B cell (primary cell): ENCODE results near the gene SHISA7. TPM values are rescaled to one million over a fixed set of nuclear protein-coding genes. Genes with fewer than 3 reads are reported as not detected.
A peak's percentile ranks its signal among the peaks of the same experiment; 100 is the strongest.

Source experiments
- ATAC-seq: fragments of 200-7000 bp; cut with Tn5 transposase; one replicate; pipeline ENCODE4 v1.10.0; 2021; ENCODE audit warnings: low read depth, mild to moderate bottlenecking, moderate number of reproducible peaks, moderate library complexity
- CTCF ChIA-PET: fragments of 350-600 bp; sonication (Branson Sonifier 250); formaldehyde crosslinking; loops from one replicate; lab custom pipeline; 2021; ENCODE audit warnings: antibody characterized with exemption, inconsistent platforms; lab: Charles Lee
- POLR2A ChIA-PET: fragments of 350-600 bp; sonication (Branson Sonifier 250); formaldehyde crosslinking; loops from one replicate; lab custom pipeline; 2021; ENCODE audit warnings: antibody characterized with exemption; lab: Charles Lee
- DNase-seq: peaks from one replicate; pipeline ENCODE4 v3.0.0; 2013
- H2AFZ ChIP-seq: 2 replicates; pipeline ENCODE4 v1.6.1; 2012; ENCODE audit warnings: mild to moderate bottlenecking, low read depth, low read length; ENCODE audit not compliant: insufficient read depth, poor library complexity, severe bottlenecking
- H3K27ac ChIP-seq, 2 donors: 1 replicate in 1 of 2; 2 replicates in 1 of 2; pipeline ENCODE4 v1.5.1; 2012 to 2013; ENCODE audit warnings: low read length in 2 of 2, mild to moderate bottlenecking in 2 of 2, moderate library complexity in 1 of 2
- H3K27me3 ChIP-seq, 4 experiments: fragments of 200-600 bp in 1 of 4; sonication (generic) in 1 of 4; replicated peaks in 1 of 4; 1 replicate in 2 of 4; 2 replicates in 2 of 4; pipeline versions ENCODE4 v1.6.1 to v1.7.0; 2013 to 2016; ENCODE audit warnings: low read length in 3 of 4, mild to moderate bottlenecking in 2 of 4, mixed read lengths in 1 of 4, moderate library complexity in 1 of 4; ENCODE audit not compliant: insufficient read depth in 4 of 4, control insufficient read depth in 3 of 4; ENCODE audit errors: control extremely low read depth in 1 of 4
- H3K36me3 ChIP-seq, 2 experiments: replicated peaks in 1 of 2; 1 replicate in 1 of 2; 2 replicates in 1 of 2; pipeline versions ENCODE4 v1.6.1 to v1.7.1; 2013; ENCODE audit warnings: low read length in 1 of 2; ENCODE audit not compliant: insufficient read depth in 2 of 2, control insufficient read depth in 1 of 2; ENCODE audit errors: control extremely low read depth in 1 of 2, extremely low read depth in 1 of 2
- H3K4me1 ChIP-seq, 2 donors: fragments of 200-600 bp in 1 of 2; sonication (generic) in 1 of 2; 1 replicate in 1 of 2; 2 replicates in 1 of 2; pipeline versions ENCODE4 v1.5.1 to v1.6.1; 2013 to 2017; ENCODE audit warnings: low read length in 2 of 2; ENCODE audit not compliant: control insufficient read depth in 2 of 2, insufficient read depth in 2 of 2
- H3K4me2 ChIP-seq: replicated peaks from 2 replicates; pipeline ENCODE3; 2012; ENCODE audit warnings: mild to moderate bottlenecking, low read depth, low read length; ENCODE audit not compliant: poor library complexity, severe bottlenecking
- H3K4me3 ChIP-seq, 5 experiments: fragments of 200-600 bp in 1 of 5; sonication (generic) in 1 of 5; 1 replicate in 3 of 5; 2 replicates in 2 of 5; pipeline versions ENCODE4 v1.5.1 to v1.7.0; 2011 to 2016; ENCODE audit warnings: low read length in 4 of 5, mild to moderate bottlenecking in 4 of 5, low read depth in 2 of 5, control low read depth in 1 of 5, moderate library complexity in 1 of 5; ENCODE audit not compliant: insufficient read depth in 1 of 5; ENCODE audit errors: control extremely low read depth in 1 of 5, extremely low read depth in 1 of 5
- H3K79me2 ChIP-seq: fragments of 200-600 bp; sonication (generic); one replicate; pipeline ENCODE4 v1.6.0; 2016; ENCODE audit warnings: low read length; ENCODE audit not compliant: control insufficient read depth, insufficient read depth
- H3K9ac ChIP-seq: fragments of 200-600 bp; sonication (generic); 2 replicates; pipeline ENCODE4 v1.6.1; 2017; ENCODE audit warnings: mild to moderate bottlenecking, low read length, moderate library complexity
- H3K9me3 ChIP-seq, 3 donors: one replicate each; pipeline versions ENCODE4 v1.6.1 to v1.7.1; 2013; ENCODE audit warnings: low read length in 2 of 3; ENCODE audit not compliant: control insufficient read depth in 2 of 3, insufficient read depth in 1 of 3; ENCODE audit errors: control extremely low read depth in 1 of 3
- H4K20me1 ChIP-seq: 2 replicates; pipeline ENCODE4 v1.6.0; 2012; ENCODE audit warnings: mild to moderate bottlenecking, low read length; ENCODE audit not compliant: insufficient read depth, control insufficient read depth, poor library complexity, severe bottlenecking
- H3K27ac Mint-ChIP-seq: one replicate; pipeline ENCODE4 v1.8.0; 2021; ENCODE audit warnings: mixed read lengths
- H3K27me3 Mint-ChIP-seq: one replicate; pipeline ENCODE4 v1.8.0; 2021; ENCODE audit warnings: mixed read lengths
- H3K4me1 Mint-ChIP-seq: one replicate; pipeline ENCODE4 v1.8.0; 2021; ENCODE audit warnings: mixed read lengths
- H3K4me3 Mint-ChIP-seq: one replicate; pipeline ENCODE4 v1.8.0; 2021; ENCODE audit warnings: mixed read lengths
- H3K9me3 Mint-ChIP-seq: one replicate; pipeline ENCODE4 v1.8.0; 2022; ENCODE audit warnings: mixed read lengths; ENCODE audit not compliant: insufficient read depth
- CTCF ChIP-seq: fragments of 200-600 bp; IDR thresholded peaks from one replicate; pipeline ENCODE4 v1.8.0; 2022; ENCODE audit warnings: antibody characterized with exemption, mild to moderate bottlenecking
- EZH2 ChIP-seq: IDR thresholded peaks from 2 replicates; pipeline ENCODE4 v1.6.1; 2012; ENCODE audit warnings: borderline replicate concordance, low read depth, mild to moderate bottlenecking, moderate library complexity, low read length; ENCODE audit not compliant: insufficient read depth, poor library complexity, severe bottlenecking
- WGBS: methylation state at CpG from one replicate; pipeline ENCODE4 v1.1.5; 2013; ENCODE audit warnings: missing lambda C conversion rate; ENCODE audit not compliant: insufficient coverage; 5-methylcytosine and 5-hydroxymethylcytosine counted together
- intact Hi-C: fragments of 100-400 bp; cut with micrococcal nuclease; formaldehyde crosslinking; loops from one replicate; pipeline ENCODE4 v1.10.0; 2022
- polyA plus RNA-seq: library from polyadenylated mRNA; depleted of rRNA; stranded (reverse); fragments of >200 nt; gene quantifications from 2 replicates; pipeline ENCODE4 v1.2.3, GENCODE V29; 2012
- total RNA-seq, 2 donors: library from RNA; stranded (reverse); fragments of 120-200 nt in 1 of 2; gene quantifications; 1 replicate in 1 of 2; 2 replicates in 1 of 2; pipeline versions ENCODE4 v1.2.3 to v1.2.4, GENCODE V29; 2013 to 2022

SHISA7 gene
- total and polyA plus RNA-seq, 2 donors (not counting 1 experiment from before 2014, with no cell fraction given): 0.06 TPM; not detected in 1

GRCh38 chr19:55478364-55478763 is 35.3 kb upstream of the SHISA7 start:
- Mint-ChIP-seq H3K4me3 (peak overlapping the region; percentile 69), H3K27ac (peak overlapping the region; percentile 56), H3K27me3 (no peaks in the 10 kb centered on the region), H3K9me3 (no peaks in the 10 kb centered on the region), H3K4me1 (peaks cover 34% of the 10 kb centered on the region)
- Histone ChIP-seq H3K27me3 (no peaks in the 10 kb centered on the region), H3K9ac (no peak overlapping the region), H4K20me1 (peaks cover 26% of the 10 kb centered on the region), H3K27ac (no peak overlapping the region), H3K36me3 (peaks cover 0 to 2% of the 10 kb centered on the region in 2 experiments), H2AFZ (no peak overlapping the region), H3K79me2 (peaks cover 34% of the 10 kb centered on the region), H3K4me2 (peak overlapping the region; percentile 98), H3K4me1 (peaks cover 15 to 21% of the 10 kb centered on the region in 2 donors), H3K4me3 (no peak overlapping the region), H3K9me3 (no peaks in the 10 kb centered on the region)
- ATAC-seq: no peak
- TF ChIP-seq CTCF: no peak
- no peak for TF ChIP-seq EZH2
- DNase-seq: no peak
- CTCF ChIA-PET: interaction anchor here (2.2 to 3.5 kb wide), 2 partner anchors 11 to 26 kb away, joined by 9 to 34 read pairs; no protein-coding TSS in a partner anchor
- POLR2A ChIA-PET: no interaction called here
- 96% methylated on average over 12 of the region's 12 CpGs for WGBS
- intact Hi-C loops: no loop called here

- intact Hi-C loops: loop anchor here (1.0 to 2.0 kb wide), 4 partner anchors 7 to 139 kb away; partner anchors contain the start of genes KMT5C and NAT14
- Histone ChIP-seq H3K27ac (no peak overlapping the region), H3K4me1 (peaks cover 15 to 21% of the 10 kb centered on the region in 2 donors), H3K27me3 (no peaks in the 10 kb centered on the region), H3K4me2 (peak overlapping the region; percentile 98), H3K36me3 (peaks cover 0 to 2% of the 10 kb centered on the region in 2 experiments), H3K9me3 (no peaks in the 10 kb centered on the region), H3K9ac (no peak overlapping the region), H3K4me3 (no peak overlapping the region), H4K20me1 (peaks cover 22% of the 10 kb centered on the region), H2AFZ (no peak overlapping the region), H3K79me2 (peaks cover 34% of the 10 kb centered on the region)
- ChIA-PET CTCF (interaction anchor here (3.5 to 5.1 kb wide), 2 partner anchors 11 to 26 kb away, joined by 34 to 45 read pairs; no protein-coding TSS in a partner anchor), POLR2A (no interaction called here)
- Mint-ChIP-seq H3K4me3 (peak overlapping the region; percentile 69), H3K27me3 (no peaks in the 10 kb centered on the region), H3K9me3 (no peaks in the 10 kb centered on the region), H3K4me1 (peaks cover 34% of the 10 kb centered on the region), H3K27ac (peak overlapping the region; percentile 56)
- DNase-seq: no peak
- 95% methylated on average over 13 of the region's 13 CpGs for WGBS
- TF ChIP-seq CTCF: no peak
- no peak for TF ChIP-seq EZH2
- no peak for ATAC-seq
Measured at GRCh38 chr19:55477905-55478304, 34.8 kb upstream of the SHISA7 start.
